ENCODE data around the gene SPACDR. TPM values are rescaled to one million over a fixed set of nuclear protein-coding genes. Genes with fewer than 3 reads are reported as not detected.

Gene SPACDR
- total RNA-seq, 2 experiments from 2014 or later: 3.5 to 5.9 TPM

DNA sequence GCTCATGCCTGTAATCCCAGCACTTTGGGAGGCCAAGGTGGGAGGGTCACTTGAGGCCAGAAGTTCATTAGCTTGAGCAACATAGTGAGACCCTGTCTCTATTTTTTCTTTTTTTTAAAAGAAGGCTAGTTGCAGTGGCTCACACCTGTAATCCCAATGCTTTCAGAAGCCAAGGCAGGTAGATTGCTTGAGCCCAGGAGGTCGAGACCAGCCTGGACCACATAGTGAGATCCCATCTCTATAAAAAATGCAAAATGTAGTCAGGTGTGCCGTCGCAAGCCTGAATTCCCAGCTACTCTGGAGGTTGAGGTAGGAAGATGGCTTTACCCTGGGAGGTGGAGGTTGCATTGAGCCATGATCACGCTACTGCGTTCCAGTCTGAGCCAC, 27.1 kb upstream of the SPACDR start:
- ATAC-seq (ENCODE audit: low read depth) (no peak), DNase-seq (no peak)
- Mint-ChIP-seq H3K36me3 (peaks cover 2% of the 10 kb centered on the region), H3K9me3 (no peaks in the 10 kb centered on the region), H3K4me1 (peaks cover 11% of the 10 kb centered on the region), H3K27me3 (peaks cover 14% of the 10 kb centered on the region), H3K27ac (no peak overlapping the region), H3K4me3 (no peak overlapping the region)
- POLR2A ChIA-PET: no interaction called here

DNA sequence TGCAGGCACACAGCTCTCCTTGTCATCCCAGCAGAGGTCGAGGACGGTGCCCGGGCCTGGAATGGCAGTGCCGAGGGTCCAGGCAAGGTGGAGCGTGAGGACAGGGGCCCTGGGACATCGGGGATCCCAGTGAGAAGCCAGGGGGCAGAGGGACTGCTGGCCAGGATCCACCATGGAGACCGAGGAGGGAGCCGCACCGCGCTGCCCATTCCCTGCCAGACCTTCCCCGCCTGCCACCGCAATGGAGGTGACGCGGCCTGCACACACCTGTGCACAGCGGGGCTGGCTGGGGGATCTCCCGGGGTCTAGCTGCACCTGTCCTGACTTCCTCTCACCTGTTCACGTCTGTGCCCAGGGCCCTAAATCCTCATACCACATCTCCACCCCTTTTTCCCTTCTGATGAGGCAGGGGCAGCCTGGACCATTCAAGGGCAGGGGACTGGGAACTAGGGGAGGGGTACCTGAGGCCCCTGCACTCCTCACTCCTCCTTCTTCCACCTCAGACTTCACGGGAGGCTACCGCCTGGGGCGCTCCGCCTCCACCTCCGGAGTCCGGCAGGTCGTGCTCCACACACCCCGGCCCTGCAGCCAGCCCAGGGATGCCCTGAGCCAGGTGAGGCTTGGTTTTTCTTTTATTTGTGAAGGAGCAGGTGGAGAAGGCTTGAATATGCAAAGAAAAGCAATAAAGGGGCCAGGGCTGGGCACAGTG, 26.6 kb upstream of the SPACDR start:
- H3K9me3 Mint-ChIP-seq: no peaks in the 10 kb centered on the region
- H3K36me3 Mint-ChIP-seq: peaks cover 2% of the 10 kb centered on the region
- no peak overlapping the region for H3K27ac Mint-ChIP-seq
- H3K4me3 Mint-ChIP-seq: no peak overlapping the region
- POLR2A ChIA-PET: interaction anchor here (1.0 kb wide), 1 partner anchor 54 kb away, joined by 4 read pairs; the partner anchor contains the start of gene PPP1R35
- no peak for DNase-seq
- H3K4me1 Mint-ChIP-seq: peaks cover 11% of the 10 kb centered on the region
- ATAC-seq (ENCODE audit: low read depth): no peak
- peaks cover 13% of the 10 kb centered on the region for H3K27me3 Mint-ChIP-seq

DNA sequence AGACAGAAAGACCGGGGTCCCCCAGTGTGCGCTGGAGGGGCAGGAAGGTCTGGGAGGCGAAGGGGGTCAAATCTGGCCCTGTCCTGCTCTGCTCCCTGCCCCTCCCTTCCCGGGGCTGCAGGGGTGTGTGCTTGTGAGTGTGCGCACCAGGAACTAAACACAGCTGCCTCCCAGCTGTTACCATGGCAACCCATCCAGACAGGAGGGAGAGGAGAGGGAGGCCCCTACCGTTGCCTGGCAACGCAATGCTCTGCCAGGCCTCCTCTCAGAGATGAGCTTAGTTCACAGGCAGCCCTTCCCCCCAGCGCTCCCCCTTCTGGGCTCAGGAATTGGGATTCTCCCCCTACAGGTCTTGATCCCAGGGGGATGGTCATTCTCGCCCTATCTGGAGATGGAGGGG, 25.8 kb upstream of the SPACDR start:
- DNase-seq (no peak), ATAC-seq (ENCODE audit: low read depth) (no peak)
- POLR2A ChIA-PET: interaction anchor here (0.6 to 1.0 kb wide), 2 partner anchors 26 to 53 kb away, joined by 3 to 4 read pairs; partner anchors contain the start of gene PPP1R35
- peaks cover 11% of the 10 kb centered on the region for H3K4me1 Mint-ChIP-seq
- H3K27me3 Mint-ChIP-seq: peaks cover 10% of the 10 kb centered on the region
- no peak overlapping the region for H3K4me3 Mint-ChIP-seq
- no peak overlapping the region for H3K27ac Mint-ChIP-seq
- no peaks in the 10 kb centered on the region for H3K9me3 Mint-ChIP-seq
- peaks cover 2% of the 10 kb centered on the region for H3K36me3 Mint-ChIP-seq

DNA sequence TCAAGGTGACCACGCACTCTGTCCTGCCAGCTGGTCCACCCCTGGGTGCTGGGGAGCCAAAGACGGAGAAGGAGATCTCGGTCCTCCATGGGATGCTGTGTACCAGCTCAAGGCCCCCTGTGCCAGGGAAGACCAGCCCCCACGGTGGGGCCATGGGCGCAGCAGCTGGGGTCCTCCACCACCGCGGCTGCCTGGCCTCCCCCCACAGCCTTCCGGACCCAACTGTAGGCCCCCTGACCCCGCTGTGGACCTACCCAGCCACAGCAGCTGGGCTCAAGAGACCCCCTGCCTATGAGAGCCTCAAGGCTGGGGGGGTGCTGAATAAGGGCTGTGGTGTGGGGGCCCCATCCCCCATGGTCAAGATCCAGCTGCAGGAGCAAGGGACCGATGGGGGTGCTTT, 25.1 kb upstream of the SPACDR start:
- POLR2A ChIA-PET: no interaction called here

DNA sequence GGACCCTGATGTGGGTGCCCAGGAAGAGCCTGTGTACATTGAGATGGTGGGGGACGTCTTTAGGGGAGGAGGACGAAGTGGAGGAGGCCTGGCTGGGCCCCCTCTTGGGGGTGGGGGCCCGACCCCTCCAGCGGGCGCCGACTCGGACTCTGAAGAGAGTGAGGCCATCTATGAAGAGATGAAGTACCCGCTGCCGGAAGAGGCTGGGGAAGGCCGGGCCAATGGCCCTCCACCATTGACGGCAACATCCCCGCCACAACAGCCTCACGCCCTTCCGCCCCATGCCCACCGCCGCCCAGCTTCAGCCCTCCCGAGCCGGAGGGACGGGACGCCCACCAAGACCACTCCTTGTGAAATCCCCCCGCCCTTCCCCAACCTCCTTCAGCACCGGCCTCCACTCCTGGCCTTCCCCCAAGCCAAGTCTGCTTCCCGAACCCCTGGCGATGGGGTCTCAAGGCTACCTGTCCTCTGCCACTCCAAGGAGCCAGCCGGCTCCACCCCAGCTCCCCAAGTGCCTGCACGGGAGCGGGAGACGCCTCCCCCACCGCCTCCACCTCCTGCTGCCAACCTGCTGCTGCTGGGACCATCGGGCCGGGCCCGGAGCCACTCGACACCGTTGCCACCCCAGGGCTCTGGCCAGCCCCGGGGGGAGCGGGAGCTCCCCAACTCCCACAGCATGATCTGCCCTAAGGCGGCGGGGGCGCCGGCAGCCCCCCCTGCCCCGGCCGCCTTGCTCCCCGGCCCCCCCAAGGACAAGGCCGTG, 24.5 kb upstream of the SPACDR start:
- no peaks in the 10 kb centered on the region for H3K9me3 Mint-ChIP-seq
- peaks cover 2% of the 10 kb centered on the region for H3K36me3 Mint-ChIP-seq
- no peak overlapping the region for H3K4me3 Mint-ChIP-seq
- POLR2A ChIA-PET: interaction anchor here (1.2 kb wide), 1 partner anchor 98 kb away, joined by 3 read pairs; the partner anchor contains the start of genes FBXO24 and LRCH4
- H3K4me1 Mint-ChIP-seq: peaks cover 4% of the 10 kb centered on the region
- H3K27ac Mint-ChIP-seq: no peak overlapping the region
- DNase-seq (no peak), ATAC-seq (ENCODE audit: low read depth) (no peak)
- H3K27me3 Mint-ChIP-seq: peaks cover 12% of the 10 kb centered on the region

More for the DNA sequence above, 25.1 kb upstream of the SPACDR start:
- ATAC-seq (ENCODE audit: low read depth) (no peak), DNase-seq (no peak)
- Mint-ChIP-seq H3K9me3 (no peaks in the 10 kb centered on the region), H3K4me3 (no peak overlapping the region), H3K27ac (no peak overlapping the region), H3K27me3 (peaks cover 12% of the 10 kb centered on the region), H3K36me3 (peaks cover 2% of the 10 kb centered on the region), H3K4me1 (peaks cover 6% of the 10 kb centered on the region)

DNA sequence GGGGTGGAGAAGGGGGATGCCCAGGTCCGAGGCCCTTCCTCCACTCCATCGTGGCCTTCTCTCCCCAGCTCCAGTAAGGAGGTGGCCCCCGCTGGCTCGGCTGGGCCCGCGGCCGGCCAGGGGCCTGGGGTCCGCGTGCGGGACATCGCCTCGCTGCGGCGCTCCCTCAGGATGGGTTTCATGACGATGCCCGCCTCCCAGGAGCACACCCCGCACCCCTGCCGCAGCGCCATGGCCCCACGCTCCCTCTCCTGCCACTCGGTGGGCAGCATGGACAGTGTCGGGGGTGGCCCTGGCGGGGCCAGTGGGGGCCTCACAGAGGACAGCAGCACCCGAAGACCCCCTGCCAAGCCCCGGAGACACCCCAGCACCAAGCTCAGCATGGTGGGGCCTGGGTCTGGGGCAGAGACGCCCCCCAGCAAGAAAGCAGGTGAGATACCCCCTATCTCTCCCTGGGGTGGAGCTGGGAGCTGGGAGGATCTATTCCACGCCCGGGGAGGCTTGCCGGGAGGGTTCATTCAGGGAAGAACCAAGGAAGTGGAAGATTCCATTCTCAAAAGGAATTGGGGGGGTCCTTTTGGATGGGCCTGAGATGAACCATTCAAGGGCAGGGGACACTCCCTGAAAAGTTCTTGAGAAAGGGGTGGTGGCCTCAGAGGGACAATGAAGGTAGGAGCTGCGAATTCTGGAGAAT, 22.8 kb upstream of the SPACDR start:
- POLR2A ChIA-PET: no interaction called here
- H3K9me3 Mint-ChIP-seq: no peaks in the 10 kb centered on the region
- H3K27me3 Mint-ChIP-seq: peaks cover 5% of the 10 kb centered on the region
- no peak overlapping the region for H3K4me3 Mint-ChIP-seq
- ATAC-seq (ENCODE audit: low read depth): no peak
- H3K27ac Mint-ChIP-seq: no peak overlapping the region
- H3K4me1 Mint-ChIP-seq: peaks cover 4% of the 10 kb centered on the region
- no peaks in the 10 kb centered on the region for H3K36me3 Mint-ChIP-seq
- no peak for DNase-seq

DNA sequence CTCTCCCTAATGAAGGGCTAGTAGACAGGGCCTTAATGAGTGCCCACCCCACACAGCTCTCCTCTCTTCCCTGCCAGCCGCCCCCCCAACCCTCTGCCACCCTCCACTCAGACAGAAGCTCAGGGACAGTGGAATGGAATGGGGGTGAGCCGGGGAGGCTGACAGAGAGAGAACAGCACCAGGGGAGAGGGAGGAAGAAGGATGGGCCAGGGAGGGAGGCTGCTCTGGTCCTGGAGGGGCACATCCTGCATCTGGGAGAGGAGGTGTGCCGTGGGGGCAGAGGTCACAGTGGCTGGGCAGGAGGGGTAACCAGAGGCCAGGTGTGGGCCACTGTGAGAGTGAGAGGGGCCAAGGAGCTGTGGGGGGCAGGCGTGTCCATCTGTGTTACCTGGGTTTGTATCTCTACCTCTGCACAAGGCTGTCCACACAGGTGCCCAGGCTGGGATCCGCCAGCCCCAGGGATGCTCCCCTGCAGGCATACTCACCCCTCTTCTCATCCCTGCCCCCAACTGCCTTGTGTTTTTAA, 22.1 kb upstream of the SPACDR start:
- Mint-ChIP-seq H3K36me3 (no peaks in the 10 kb centered on the region), H3K27ac (no peak overlapping the region), H3K9me3 (no peaks in the 10 kb centered on the region), H3K27me3 (peaks cover 5% of the 10 kb centered on the region), H3K4me3 (no peak overlapping the region), H3K4me1 (peaks cover 4% of the 10 kb centered on the region)
- ATAC-seq (ENCODE audit: low read depth): no peak
- DNase-seq: no peak
- POLR2A ChIA-PET: no interaction called here

DNA sequence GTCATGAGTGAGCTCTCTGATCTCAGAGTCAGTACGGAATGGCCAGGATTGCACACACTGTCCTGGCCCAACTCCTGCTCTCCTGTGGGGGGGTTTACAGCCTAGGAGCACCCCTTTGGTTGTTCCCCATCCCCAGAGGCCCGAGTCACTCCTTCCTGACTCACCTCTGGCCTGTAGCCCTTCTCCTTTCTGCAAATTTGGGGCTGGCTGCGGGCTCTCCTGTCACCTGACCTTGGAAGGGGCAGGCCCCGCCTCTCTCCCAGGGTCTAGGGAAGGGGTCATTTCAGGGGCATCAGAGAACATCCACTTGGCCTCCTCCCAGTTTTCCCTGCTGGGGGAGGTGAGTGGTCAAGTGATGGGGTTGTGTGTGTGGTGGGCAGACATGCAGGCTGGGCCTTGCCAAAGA, 21.4 kb upstream of the SPACDR start:
- H3K27me3 Mint-ChIP-seq: peaks cover 5% of the 10 kb centered on the region
- DNase-seq: no peak
- no peaks in the 10 kb centered on the region for H3K9me3 Mint-ChIP-seq
- ATAC-seq (ENCODE audit: low read depth): no peak
- no peak overlapping the region for H3K4me3 Mint-ChIP-seq
- peaks cover 4% of the 10 kb centered on the region for H3K4me1 Mint-ChIP-seq
- H3K36me3 Mint-ChIP-seq: no peaks in the 10 kb centered on the region
- H3K27ac Mint-ChIP-seq: no peak overlapping the region
- POLR2A ChIA-PET: interaction anchor here (1.0 kb wide), 1 partner anchor 10 kb away, joined by 3 read pairs; no protein-coding TSS in a partner anchor

DNA sequence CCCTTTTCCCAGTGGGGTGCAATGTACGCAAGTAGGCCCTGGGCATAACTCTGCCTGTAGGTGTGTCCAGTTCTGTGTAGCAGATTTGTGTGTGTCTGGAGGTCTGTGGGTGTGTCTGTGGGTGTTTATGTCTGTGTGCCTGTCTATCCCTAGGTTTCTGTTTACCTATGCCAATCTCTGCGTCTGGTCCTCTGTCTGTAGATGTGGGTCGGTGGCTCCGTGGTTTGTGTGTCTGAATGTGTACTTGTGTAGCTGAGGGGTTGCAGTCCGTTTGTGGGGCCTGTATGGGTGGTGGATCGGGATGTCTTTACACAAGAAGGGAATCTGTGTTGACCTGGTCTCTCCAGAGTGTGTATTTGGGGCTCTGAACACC, 20.6 kb upstream of the SPACDR start:
- ATAC-seq (ENCODE audit: low read depth) (no peak), DNase-seq (no peak)
- Mint-ChIP-seq H3K27ac (no peak overlapping the region), H3K4me3 (peak overlapping the region; percentile 15), H3K4me1 (peaks cover 6% of the 10 kb centered on the region), H3K9me3 (no peaks in the 10 kb centered on the region), H3K36me3 (no peaks in the 10 kb centered on the region), H3K27me3 (peaks cover 5% of the 10 kb centered on the region)
- POLR2A ChIA-PET: interaction anchor here (1.0 kb wide), 1 partner anchor 9 kb away, joined by 3 read pairs; no protein-coding TSS in a partner anchor

DNA sequence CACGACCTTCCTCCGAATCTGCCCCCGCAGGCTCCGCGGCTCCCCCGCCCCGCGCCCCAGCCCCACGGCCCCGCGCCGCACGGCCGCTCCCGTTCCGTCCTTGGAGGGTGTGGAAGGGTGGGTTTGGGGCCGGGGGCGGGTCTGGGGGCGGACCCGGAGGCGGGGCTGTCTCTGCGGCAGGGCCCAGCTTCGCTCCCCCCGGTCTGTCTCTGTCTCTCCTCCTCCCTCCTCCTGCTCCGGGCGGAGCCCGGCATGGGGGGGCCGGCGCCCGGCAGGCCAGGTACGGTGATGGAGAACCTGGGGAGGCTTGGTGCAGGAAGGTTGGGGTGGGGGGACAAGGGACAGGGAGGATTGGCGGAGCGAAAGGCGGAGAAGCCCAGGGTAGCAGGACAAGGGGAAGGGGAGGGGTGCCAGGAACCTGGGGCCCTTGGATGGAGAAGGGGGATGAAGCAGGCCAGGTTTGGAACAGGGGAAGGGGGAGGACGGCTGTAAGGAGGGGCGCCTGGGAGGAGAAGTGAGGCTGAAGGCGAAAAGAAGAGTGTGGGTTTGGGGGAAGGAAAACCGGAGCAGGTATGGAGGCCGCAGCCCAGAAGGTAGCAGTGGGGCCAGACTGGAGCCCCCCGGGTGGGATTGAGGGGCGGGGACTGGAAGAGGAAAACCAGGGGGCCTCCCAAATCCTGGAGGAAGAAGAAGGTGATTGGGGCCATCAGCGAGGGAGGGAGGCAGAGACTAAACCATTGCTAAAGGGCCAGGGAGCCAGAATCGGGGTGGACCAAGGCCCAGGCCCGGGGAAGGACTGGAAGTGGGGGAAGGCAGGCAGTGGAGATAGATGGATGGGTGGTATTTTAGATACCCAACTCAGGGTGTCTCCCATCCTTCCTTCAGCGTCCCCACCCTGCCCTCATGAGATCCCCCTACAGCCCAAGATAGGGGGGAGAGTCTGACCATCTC, 19.9 kb upstream of the SPACDR start, which contains the start of gene NYAP1:
Gene NYAP1, plus strand, starts transcription at position 206 of the 951 bp plus-strand sequence. CDS start 1,385 bp downstream, outside the sequence.
- H3K4me3 Mint-ChIP-seq: peak within 1 kb of the TSS; percentile 82
- H3K4me1 Mint-ChIP-seq: peaks cover 9% of the 10 kb centered on the region
- H3K27me3 Mint-ChIP-seq: peaks cover 5% of the 10 kb centered on the region
- peak within 1 kb of the TSS; percentile 67 for H3K27ac Mint-ChIP-seq
- peaks cover under 1% of the 10 kb centered on the region for H3K36me3 Mint-ChIP-seq
- DNase-seq (no peak), ATAC-seq (ENCODE audit: low read depth) (peak; percentile 4)
- POLR2A ChIA-PET: interaction anchor here (1.3 kb wide), 2 partner anchors 55 to 102 kb away, joined by 4 read pairs; partner anchors contain the start of genes AGFG2 and FBXO24
- no peaks in the 10 kb centered on the region for H3K9me3 Mint-ChIP-seq

DNA sequence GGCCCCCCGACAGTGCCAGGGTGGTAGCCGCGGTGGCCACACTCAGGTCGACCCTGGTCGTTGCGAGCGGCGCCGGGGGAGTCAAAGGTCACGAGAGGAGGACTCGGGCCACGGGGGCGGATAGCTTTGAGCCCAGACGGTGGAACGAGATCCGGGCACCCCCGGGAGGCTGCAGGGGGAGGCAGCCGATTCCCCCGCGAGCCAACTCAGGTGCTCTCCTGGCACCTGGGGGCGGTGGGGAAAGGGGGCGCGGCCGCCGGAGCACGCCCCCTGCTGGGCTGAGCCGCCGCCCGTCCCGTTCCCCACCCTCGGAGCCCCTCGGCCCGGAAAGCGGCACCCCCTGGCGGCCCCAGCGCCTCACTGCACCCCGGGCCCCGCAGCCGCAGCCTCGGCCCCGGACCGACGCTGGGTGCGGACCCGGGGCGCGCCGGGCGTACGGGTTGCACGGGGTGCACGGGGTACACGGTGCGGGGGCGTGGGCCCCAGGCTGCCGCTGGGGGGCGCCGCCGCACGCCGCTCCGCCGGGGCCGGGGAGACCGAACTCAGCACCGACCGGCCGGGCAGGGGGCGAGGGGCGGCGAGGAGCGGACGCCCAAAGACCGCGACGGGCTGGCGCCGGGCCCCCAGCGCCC, 19.1 kb upstream of the SPACDR start:
- H3K9me3 Mint-ChIP-seq: no peaks in the 10 kb centered on the region
- peaks cover 9% of the 10 kb centered on the region for H3K4me1 Mint-ChIP-seq
- H3K27me3 Mint-ChIP-seq: peaks cover 5% of the 10 kb centered on the region
- peak overlapping the region; percentile 82 for H3K4me3 Mint-ChIP-seq
- POLR2A ChIA-PET: interaction anchor here (0.6 to 1.3 kb wide), 5 partner anchors 14 to 169 kb away, joined by 3 to 7 read pairs (median 4); partner anchors contain the start of genes AGFG2 and FBXO24
- DNase-seq: peak; percentile 93
- ATAC-seq (ENCODE audit: low read depth): peak; percentile 34
- peak overlapping the region; percentile 67 for H3K27ac Mint-ChIP-seq
- peaks cover 2% of the 10 kb centered on the region for H3K36me3 Mint-ChIP-seq

DNA sequence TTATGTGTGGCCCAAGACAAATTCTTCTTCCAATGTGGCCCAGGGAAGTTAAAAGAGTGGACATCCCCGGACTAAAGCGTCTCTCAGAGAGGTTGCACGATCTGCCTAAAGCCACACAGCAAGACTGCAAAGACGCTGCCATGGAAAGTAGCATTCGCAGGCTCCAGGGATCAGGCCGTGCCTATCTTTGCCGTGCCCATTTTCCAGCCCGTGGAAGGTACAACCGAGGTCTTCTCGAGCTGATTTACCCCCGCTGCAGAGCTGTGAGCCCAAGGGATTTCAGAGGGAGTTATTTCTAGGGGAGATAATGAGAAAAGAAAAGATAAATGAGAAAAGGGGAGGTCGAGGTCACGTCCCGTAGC, 18.6 kb upstream of the SPACDR start:
- peaks cover 9% of the 10 kb centered on the region for H3K4me1 Mint-ChIP-seq

More for the DNA sequence above, 18.6 kb upstream of the SPACDR start:
- peak overlapping the region; percentile 82 for H3K4me3 Mint-ChIP-seq
- peaks cover 4% of the 10 kb centered on the region for H3K36me3 Mint-ChIP-seq
- POLR2A ChIA-PET: interaction anchor here (1.0 to 1.3 kb wide), 4 partner anchors 13 to 104 kb away, joined by 4 to 7 read pairs (median 4); partner anchors contain the start of genes AGFG2 and FBXO24
- H3K9me3 Mint-ChIP-seq: no peaks in the 10 kb centered on the region
- H3K27ac Mint-ChIP-seq: peak overlapping the region; percentile 67
- H3K27me3 Mint-ChIP-seq: peaks cover 5% of the 10 kb centered on the region
- ATAC-seq (ENCODE audit: low read depth): no peak
- DNase-seq: no peak

All from activated naive CD8-positive, alpha-beta T cell treated with anti-CD3 and anti-CD28 coated beads, Interleukin-2, amount 10 ng/mL, durations not matched to agents 7 days and 5 days (primary cell).